ENCODE measurements around the gene ZBTB4.
A peak's percentile ranks its signal among the peaks of the same experiment; 100 is the strongest.

Gene ZBTB4

DNA sequence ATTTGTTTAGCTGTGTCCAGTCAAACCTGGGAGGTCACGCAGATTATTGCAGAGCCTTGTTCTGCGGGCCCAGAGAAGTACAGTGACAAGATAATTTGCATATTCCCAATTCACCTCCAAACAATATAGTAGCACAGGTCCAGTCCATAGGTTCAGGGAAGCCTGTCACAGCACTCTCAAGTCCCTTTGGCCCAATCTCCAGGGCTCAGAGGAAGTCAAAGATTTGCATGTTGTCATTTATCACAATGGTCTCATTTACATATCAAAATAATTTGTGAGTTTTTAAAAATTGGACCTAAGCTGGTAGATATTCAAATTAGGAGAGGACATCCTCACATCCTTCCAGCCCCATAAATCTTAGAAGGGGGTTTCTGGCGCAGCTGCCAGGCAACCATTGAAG, 11.9 kb downstream of the ZBTB4 start:
- DNase-seq = no peak

DNA sequence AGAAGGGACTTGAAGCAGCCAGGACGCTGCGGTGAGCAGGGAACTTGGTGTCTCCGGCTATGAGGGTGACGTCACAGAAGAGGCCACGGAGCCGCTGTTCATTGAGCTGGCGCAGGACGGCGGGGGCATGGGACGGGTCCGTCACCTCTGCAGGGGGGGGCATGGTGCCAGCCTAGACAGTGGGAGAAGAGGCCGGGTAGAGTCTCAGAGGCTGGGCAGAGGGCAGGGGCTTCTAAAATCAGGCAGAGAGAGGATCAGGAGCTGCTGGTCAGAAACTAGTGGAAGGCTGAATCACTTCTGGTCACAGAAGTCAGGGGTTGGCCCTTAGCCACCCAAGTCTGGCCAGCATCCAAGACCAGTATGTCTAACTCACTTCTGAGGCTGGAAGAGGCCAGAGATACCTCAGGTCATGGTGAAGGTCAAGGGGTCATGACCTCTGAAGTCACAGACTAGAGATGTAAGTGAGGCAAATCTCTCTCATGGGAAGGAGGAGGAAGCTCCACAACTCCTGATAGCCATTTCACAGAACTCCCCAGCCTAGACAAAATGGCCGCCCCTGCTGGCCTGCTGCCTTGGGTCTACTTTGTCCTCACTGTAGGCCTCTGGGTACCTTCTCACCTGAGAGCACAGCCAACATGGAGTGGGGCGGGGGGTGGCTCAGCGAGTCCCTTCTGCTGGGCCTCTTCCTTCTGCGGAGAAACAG, 12.6 kb downstream of the ZBTB4 start:
- DNase-seq = no peak

DNA sequence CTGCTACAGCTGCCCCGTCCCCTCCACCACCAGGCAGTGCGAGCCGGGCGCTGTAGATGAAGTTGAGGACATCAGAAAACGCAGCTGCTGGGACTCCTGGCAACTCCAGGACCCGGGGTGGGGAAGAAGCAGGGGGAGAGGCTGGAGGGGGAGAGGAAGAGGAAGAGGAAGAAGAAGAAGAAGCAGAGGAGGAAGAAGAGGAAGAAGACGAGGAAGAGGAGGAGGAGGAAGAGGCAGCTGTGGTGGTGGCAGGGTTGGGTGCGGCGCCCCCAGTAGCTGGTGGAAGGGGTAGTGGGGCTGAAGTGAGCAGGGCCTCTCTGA, 13.2 kb downstream of the ZBTB4 start:
- no peak for DNase-seq

DNA sequence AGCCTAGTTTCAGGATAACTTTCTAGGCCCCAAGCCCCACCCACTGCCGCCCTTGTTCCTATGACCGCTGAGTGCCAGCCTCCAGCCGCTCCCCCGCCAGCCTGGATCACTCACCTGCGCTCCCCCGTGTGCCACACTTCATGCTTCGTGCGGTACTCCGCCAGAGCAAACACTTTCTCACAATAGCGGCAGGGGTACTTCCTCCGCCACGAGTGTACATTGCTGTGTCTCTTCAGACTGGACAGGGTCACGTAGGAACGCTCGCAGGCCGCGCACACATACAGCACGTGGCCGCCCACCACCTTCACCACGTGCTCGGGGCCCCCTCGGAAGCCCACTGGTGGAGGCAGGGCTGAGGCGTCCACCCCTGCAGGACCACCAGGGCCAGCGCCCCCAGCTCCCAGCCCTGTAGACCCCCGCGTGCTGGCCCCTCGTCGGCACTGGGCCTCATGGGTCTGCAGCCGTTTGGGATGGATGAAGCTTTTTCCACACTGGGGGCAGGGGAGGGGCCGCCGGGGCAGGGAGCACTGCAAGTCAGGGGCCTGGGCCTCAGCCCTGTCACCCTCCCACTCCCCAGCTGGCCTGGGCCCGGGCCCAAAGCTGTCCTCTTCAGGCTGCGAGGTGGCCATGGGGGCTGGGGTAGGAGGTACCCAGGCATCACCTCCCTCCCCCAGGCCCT, 13.7 kb downstream of the ZBTB4 start:
- no peak for DNase-seq

DNA sequence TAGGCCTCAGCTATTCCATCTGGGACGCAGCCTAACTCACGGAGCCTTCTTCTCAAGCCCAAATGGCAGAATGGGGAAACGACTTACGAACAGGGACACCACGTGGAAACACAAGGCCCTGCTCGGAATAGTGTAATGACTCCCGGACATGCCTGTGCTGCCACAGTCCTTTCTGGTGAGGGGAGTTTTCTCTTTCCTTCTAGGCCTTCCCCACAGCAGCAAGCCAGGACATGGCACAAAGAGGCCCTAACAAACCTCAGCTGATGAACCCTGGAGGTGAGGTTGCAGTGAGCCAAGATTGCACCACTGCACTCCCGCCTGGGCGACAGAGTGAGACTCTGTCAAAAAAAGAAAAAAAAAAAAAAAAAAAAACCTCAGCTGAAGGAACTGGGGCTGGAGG, 15.3 kb downstream of the ZBTB4 start:
- DNase-seq = no peak

DNA sequence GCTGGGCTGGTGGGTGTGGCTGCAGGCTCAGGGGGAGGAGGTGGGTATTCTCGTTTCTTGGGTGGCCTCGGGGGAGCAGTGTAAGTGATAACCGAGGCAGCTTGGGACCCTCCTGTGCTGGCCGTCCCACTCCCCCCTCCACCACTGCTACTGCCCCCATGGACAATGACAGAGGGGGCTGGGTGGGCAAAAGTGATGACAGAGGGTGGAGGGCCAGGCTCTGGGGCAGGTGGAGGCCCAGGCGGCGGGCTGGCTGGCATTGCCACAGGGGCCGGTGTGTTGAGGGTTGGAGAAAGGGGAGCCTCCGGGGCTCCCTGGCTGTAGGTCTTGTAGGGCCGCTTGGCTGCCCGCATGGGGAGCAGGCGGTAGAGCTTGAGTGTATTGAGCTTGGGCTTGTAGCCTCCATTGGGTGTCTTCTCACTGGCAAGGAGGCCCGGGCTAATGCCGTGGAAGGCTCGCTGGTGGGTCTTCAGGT, 16.0 kb downstream of the ZBTB4 start:
- no peak for DNase-seq

DNA sequence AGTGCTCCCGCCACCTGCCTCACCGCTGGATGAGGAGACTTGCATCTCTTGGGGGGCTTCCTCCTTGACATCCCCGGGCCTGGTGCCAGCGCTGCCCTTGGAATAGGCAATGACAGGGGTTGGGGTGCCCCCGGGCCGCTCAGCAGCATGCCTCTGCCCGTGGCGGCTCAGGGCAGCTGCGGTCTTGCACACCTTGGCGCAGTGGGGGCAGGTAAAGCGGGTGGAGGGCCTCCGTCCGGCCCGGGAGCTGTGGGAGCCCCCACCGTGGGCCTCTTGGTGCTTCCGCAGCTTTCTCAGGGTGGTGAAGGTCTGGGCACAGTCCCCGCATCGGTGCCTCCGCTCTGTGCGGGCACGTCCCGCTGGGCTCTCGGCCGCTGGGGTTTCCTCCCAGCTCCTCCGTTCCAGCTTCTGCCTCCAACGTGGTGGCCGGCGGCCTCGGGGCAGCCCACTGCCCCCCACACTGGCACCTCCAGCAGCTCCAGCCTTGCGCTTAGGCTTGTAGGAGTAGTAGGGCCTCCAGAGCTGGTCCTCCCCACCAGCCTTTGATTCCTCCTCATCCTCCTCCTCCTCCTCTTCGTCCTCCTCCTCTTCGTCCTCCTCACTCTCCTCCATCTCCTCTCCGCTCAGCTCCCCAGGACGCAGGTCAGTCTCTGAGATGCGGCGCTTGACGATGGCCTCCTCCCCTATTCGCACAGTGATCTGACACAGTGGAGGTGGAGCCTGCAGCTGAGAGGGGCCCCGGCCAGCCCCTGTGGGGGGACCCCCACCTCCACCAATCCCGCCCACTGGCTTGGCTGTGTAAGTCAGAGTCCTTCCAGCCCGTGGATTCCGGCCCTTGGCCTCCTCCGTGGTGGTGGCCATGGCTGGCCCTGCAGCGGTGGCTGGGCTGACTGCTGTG, 16.7 kb downstream of the ZBTB4 start:
- DNase-seq = no peak

DNA sequence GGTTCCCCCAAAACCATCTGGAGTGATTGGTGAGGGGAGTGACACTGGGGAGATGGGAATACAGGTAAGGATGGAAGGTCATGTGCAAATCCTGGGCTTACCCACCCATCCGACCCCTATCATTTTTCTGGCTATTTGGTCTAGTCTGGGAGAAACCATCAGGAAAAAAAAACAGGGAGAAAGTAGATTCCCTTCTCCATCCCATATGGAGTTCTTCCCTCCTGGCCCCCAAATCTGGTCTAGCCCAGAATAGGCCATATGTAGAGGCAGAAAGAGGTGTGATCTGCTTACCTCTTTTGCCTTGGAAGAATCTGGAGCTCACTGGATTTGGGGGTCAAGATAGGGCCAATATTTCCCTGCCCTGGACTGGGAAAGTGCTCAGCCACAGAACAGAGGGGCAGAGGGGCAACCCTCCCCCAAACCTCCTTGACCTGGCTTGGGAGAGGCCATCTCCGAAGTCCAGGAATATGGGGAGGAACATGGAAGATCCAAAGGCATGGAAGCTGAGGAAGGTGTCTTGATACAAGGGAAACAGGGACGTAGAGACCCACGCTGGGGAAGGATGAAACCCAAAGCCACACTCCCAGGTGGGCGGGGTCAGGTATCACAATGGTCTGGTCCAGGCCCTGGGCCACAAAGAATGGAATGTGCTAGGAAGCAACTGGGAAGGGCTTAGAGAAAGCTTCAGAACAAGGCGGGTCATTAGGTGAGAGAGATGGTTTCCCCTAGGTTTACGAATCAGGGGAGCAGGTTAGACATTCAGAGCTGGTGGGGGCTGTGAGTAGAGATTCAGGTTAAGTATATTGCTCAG, 18.4 kb downstream of the ZBTB4 start:
- DNase-seq = no peak

DNA sequence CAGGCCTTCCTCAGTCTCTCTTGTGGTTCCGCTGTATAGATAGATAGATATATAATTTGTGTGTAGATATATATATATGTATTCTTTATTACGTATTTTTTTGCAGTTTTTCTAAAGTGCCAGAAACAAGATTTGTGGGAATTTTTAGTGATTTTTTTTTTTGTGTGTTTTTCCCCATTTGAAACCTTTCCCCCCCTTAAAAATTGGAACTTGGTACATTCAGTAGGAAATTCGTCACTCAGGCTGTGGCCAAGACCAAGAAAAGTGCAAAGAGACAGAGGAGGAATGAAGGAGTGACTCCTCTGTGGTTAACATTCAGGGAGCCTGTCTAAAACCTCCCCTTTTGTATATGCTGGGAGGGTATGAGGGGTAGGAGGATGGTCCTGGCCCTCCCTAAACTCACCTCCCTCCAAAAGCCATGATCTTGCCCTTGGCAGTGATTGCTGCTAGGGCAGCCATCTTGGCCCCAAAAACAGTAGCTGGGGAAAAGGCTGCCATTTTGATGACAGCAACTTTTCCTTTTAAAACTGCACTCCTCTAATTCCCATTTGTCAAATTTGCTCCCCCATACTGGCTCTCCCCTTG, 19.4 kb downstream of the ZBTB4 start:
- DNase-seq = no peak

DNA sequence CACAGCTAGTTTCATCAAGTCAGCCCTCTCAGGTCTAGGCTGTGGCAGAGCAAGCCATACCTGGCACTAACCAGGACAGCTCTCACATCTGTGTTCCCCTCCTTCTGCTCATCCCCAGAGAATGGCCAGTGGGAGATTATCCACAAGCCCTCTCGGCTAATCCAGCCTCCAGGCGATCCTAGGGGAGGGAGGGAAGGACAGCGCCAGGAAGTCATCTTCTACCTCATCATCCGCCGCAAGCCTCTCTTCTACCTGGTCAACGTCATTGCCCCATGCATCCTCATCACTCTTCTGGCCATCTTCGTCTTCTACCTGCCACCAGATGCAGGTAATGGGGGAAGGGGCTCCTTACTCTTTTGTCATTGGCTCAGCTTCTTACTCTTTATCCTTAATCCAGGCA, 31.0 kb downstream of the ZBTB4 start:
- no peak for DNase-seq

DNA sequence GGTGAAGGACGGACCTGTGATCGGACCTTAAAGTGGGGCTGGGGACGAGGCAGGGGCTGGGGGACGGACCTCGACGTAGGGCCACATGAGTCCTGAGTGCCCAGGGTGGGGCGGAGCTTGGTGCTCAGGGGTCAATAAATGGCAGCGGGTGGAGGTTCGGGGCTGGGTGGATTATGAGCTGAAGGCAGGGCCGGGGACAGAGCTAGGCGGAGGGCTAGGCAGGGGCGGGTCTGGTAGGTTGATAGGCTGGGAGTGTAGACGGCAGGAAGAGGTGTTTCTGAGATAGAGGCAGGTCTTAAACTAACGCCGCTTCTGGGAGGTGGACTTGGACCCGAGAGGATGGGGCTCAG, 33.8 kb downstream of the ZBTB4 start:
- no peak for DNase-seq

DNA sequence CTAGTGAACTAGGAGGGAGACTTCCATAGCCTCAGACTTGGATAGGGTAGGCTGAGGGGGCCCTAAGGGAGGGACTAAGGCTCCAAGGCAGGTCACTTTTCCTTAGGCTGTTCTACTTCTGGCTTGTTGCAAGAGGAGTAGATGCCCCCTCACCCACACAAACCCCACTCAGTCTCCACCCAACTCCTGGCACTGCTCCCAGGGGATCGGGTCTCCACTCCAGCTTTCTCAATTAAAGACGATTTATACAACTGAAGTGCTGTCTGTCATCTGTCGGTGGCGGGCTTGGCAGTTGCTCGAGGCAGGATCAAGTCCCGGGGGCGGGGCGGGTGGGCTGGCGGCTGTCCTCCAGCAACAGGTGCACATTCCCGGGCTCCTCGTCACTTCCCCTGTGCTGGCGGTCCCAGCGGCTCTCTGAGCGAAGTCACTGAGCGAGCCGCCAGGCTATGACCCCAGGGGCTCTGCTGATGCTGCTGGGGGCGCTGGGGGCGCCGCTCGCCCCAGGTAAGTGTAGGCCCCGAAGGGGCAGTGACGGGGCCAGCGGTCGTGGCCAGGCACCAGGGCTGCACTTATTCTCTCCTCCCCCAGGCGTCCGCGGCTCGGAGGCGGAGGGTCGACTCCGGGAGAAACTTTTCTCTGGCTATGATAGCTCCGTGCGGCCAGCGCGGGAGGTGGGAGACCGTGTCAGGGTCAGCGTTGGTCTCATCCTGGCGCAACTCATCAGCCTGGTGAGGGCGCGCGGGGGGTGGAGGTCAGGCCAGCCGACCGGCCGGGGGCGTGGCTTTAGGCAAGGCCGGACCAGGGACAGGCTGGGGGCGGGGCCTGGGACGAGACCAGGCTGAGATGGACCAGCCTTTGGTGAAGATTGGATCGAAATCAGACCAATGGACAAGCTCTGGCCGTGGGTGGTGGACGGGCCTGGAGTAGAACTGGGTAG, 34.5 kb downstream of the ZBTB4 start, which contains the start of gene CHRNB1:
CHRNB1 (plus strand) TSS at position 380 of the 937 bp plus-strand sequence; CDS start at position 447, 67 bp downstream.
- no peak for DNase-seq

DNA sequence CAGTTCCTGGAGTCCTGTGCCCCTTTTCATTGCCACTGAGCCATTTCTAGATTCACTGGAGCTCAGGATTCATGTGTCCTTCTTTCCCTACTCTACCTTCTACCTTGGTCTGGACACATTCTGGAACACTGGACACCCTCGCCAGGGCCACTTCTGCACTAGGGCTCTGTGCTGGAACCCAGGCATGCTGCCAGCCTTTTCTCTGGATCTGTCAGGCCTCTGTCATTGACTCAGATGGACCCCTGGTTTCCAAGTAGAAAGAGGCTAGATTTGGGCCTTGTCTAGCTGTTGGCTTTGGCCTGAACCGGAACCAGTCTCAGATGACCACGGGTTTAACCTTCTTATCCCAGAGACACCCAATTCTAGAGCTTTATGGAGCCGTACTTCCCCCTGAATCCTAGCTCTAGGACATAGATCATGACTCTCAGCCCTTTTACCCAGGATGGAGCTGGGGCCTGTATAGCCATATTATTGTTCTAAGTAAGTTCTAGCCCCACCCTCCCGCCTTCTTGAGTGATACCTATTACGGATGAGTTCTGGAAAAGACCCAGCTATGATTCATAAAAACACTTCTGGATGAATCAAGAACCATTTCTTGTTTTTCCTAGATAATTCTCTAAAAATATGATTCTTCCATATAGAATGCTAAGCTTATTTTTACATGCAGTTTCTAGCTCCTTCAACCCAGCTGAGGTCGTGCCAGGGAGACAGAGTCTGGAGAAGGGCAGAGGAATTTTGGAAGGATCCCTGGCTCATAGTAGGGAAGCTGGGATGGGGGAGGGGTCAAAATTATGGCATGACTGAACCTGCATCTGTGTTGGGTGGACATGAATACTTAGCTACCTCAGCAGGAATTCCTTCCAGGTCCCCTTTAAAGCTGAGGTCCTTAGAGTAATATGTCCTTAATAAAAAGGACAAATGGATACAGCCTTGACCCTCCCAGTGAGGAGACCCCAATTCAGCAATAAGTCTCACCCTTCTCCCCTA, 35.6 kb downstream of the ZBTB4 start:
- no peak for DNase-seq

DNA sequence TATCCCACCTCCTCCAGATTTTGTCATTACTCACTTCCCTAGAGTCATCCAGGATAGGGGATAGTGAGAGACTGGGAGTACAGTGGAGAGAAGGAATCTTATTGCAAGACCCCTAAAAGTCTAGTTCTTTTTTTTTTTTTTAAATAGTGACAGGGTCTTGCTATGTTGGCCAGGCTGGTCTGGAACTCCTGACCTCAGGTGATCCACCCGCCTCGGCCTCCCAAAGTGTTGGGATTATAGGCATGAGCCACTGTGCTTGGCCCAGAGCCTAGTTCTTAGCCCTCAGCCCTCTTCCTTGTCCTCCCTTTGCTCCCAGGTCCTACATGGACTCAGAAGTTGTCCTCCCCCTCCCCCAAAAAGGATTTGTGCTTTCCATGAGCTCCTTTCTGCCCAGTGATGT, 37.3 kb downstream of the ZBTB4 start:
- DNase-seq = no peak

DNA sequence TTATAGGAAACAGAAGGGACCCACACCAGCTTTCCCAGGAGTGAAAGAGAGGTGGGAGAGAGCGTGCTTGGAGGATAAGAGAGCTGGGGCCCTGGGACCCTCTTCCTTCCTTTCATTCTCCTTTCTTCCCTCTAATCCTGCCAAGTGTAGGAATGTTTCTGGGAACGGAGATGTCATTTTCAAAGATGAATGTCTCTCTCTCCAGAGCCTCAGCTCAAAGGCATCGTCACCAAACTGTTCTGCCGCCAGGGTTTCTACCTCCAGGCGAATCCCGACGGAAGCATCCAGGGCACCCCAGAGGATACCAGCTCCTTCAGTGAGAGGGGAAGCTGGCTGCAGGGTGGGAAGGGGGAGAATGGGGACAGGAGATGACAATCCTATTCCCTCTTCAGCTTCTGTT, 38.2 kb downstream of the ZBTB4 start:
- DNase-seq = no peak

DNA sequence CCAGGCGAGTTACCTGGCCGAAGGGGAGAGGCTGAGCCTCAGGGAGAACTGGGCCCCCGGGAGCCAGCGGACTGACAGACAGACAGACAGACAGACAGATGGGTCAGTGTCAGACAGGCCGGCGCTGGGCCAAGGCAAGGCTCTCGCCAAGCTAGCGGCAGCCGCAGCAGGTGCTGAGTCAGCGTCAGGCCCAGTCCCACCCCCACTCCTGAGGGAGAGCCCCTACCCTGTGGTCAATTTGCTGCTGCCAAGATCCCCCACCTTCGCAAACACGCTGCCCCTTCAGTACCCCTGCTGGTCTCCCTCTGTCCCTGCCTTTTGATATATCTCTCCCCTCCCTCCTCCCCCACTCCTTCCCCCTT, 38.6 kb downstream of the ZBTB4 start:
- no peak for DNase-seq

DNA sequence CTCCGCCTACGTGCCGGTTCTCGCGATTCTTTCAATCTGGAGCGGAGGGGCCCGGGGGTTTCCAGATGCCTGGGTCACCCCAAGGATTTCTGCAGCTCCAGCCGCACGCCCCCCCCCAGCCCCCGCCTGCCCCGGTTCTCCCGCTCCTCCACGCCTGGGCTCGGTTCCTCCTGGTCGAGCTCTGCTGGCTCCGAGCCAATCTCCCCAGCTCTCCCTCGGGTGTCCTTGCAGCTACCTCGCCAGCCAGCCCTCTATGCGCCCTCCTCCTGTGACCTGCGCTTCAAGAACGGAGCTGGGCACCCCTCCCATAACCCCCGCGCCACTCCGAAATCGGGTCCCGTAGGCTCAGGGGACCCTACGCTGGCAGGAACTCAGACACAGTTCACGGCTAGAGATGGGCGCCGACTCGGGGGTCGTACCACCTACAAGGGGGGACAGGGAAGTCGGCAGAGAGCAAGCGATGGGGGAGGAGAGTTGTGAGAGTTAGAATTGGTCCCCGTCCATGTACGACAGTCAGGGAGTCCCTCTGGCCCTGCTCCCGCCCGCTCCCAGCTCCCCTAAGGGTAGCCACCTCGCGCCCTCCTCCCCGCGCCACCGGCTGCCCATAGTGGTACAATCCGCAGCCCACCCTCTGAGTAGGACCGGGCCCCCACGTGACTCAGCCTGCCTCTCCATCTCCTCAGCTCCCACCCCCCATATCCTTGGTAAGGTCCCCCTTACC, 39.2 kb downstream of the ZBTB4 start:
- peak; percentile 14 to 57 for DNase-seq

DNA sequence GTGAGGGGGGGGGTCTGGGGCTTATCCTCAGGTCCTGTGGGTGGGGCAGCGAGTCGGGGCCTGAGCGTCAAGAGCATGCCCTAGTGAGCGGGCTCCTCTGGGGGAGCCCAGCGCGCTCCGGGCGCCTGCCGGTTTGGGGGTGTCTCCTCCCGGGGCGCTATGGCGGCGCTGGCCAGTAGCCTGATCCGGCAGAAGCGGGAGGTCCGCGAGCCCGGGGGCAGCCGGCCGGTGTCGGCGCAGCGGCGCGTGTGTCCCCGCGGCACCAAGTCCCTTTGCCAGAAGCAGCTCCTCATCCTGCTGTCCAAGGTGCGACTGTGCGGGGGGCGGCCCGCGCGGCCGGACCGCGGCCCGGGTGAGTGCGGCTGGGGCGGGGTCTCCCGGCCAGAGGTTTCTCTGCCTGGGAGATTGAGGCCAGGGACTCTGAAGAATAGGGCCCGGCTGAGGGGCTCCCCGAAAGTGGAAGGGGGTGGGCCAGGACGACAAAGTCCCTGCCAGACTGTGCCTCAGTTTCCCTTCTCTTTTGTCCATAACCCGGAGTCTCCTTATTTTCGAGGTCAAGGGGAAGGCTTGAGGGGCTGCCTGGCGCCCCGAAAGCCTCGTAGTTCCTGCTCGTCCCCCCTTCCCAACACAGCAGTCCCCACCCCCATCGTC, 39.8 kb downstream of the ZBTB4 start, which contains the start of gene FGF11:
FGF11 (plus strand) TSS at position 51 of the 651 bp plus-strand sequence; CDS start at position 160, 109 bp downstream.
- no peak for DNase-seq

Data from NCI-H1930 (cell line).